Mucosa of descending colon (tissue), 3 donors: ENCODE results near the gene CRABP1. TPM values are rescaled to one million over a fixed set of nuclear protein-coding genes. Genes with fewer than 3 reads are reported as not detected.

Experiments used
- ATAC-seq: fragments of 200-7000 bp; cut with Tn5 transposase; one replicate; pipeline ENCODE4 v1.9.1; 2020; ENCODE audit warnings: mild to moderate bottlenecking, moderate library complexity
- DNase-seq, 3 donors: peaks; one replicate each; pipeline ENCODE4 v3.0.0-alpha.2; 2020
- H3K36me3 ChIP-seq: fragments of 200-600 bp; one replicate; pipeline ENCODE4 v1.8.0; 2021; ENCODE audit warnings: low read depth, mild to moderate bottlenecking
- H3K4me1 ChIP-seq: fragments of 200-600 bp; one replicate; pipeline ENCODE4 v1.8.0; 2021; ENCODE audit warnings: low read depth, mild to moderate bottlenecking
- H3K4me3 ChIP-seq: fragments of 200-600 bp; one replicate; pipeline ENCODE4 v1.8.0; 2021; ENCODE audit warnings: mild to moderate bottlenecking
- H3K9me3 ChIP-seq: fragments of 200-600 bp; one replicate; pipeline ENCODE4 v1.8.0; 2021; ENCODE audit warnings: mild to moderate bottlenecking
- intact Hi-C, 2 donors: fragments of 100-400 bp; cut with DNase I in 1 of 2; cut with micrococcal nuclease in 1 of 2; formaldehyde crosslinking; loops; one replicate each; pipeline versions ENCODE4 v1.11.0 to v1.11.1; 2022; cut with DNase I, micrococcal nuclease
- total RNA-seq, 3 donors: library from RNA; stranded (reverse); fragmentation: NEBNext Ultra II Directional in 2 of 3; extraction: Animal tissue kit (Norgen Biotek cat#: 25700) in 2 of 3; gene quantifications; one replicate each; pipeline versions ENCODE4 v1.2.1 to v1.2.4, GENCODE V29; 2021 to 2023
- TF ChIP-seq, protein P1 (sequence below): fragments of 200-600 bp; IDR thresholded peaks from one replicate; pipeline ENCODE4 v1.8.0; 2022; ENCODE audit warnings: antibody characterized with exemption, mild to moderate bottlenecking
- donor health status: DM: no; HTN: no; CAD: no; lungs with moderate emphysema.
- donor health status: DM: no; HTN: no; CAD: no.
- donor health status: DM: no; HTN: yes; CAD: no.

CRABP1 gene
- total RNA-seq, 3 donors from 2014 or later: 0.67 to 6.2 (median 2.4) TPM

DNA sequence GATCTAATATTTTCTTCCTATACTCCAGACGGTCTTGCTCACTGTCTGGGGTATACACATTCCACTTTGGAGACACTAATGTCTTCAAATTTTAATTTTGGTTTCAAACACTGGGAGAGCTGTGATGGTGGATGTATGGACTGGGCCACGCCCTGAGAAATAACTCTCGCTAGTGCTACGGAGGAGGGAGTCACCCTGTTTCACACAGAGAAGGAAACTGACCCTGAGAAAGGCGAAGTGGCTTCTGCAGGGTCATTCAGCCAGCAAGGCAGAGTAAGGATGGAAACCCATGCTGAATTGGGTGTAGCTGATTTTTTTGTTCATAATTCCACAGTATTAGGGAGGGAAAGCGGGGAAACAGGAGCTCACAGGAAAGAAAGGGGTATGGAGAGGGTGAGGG is 32.2 kb upstream of the CRABP1 start:
- no peak overlapping the region for H3K4me3 ChIP-seq
- ATAC-seq (peak; percentile 21), DNase-seq (no peak)
- peaks cover 4% of the 10 kb centered on the region for H3K4me1 ChIP-seq
- intact Hi-C loops: loop anchor here (5.0 to 10.0 kb wide), 2 partner anchors 114 to 177 kb away; no protein-coding TSS in a partner anchor
- TF ChIP-seq, protein P1, sequence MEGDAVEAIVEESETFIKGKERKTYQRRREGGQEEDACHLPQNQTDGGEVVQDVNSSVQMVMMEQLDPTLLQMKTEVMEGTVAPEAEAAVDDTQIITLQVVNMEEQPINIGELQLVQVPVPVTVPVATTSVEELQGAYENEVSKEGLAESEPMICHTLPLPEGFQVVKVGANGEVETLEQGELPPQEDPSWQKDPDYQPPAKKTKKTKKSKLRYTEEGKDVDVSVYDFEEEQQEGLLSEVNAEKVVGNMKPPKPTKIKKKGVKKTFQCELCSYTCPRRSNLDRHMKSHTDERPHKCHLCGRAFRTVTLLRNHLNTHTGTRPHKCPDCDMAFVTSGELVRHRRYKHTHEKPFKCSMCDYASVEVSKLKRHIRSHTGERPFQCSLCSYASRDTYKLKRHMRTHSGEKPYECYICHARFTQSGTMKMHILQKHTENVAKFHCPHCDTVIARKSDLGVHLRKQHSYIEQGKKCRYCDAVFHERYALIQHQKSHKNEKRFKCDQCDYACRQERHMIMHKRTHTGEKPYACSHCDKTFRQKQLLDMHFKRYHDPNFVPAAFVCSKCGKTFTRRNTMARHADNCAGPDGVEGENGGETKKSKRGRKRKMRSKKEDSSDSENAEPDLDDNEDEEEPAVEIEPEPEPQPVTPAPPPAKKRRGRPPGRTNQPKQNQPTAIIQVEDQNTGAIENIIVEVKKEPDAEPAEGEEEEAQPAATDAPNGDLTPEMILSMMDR: no peak
- no peaks in the 10 kb centered on the region for H3K36me3 ChIP-seq
- no peaks in the 10 kb centered on the region for H3K9me3 ChIP-seq

DNA sequence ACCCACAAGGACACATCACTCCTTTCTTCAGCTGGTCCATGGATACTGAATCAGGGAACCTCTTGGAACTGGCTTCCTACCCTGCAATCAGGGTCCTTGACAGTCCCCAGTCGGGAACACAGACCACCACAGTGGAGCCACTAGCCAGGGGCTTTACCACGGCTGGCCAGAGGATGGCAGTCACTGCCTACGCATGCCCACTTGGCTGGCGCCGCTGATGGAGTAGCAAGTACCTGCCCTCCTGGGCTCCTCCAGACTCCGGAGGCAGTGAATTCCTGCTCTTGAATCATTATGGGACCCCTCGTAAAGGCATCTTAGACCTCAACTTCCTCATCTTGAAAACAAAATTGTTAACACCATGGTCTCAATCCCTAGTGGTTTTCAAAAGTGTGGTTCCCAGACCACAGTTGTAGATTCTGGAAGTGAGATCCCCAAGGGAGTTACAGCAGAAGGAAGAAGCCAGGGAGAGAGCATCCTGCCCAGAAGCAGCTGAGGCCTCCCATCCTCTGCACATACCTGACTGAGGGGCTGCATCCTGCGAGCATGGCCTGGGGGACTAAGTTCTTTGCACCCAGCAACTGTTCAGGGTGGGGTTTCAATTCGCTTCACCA is 31.6 kb upstream of the CRABP1 start:
- H3K36me3 ChIP-seq: no peaks in the 10 kb centered on the region
- peaks cover 4% of the 10 kb centered on the region for H3K4me1 ChIP-seq
- intact Hi-C loops: loop anchor here (5.0 to 10.0 kb wide), 2 partner anchors 114 to 176 kb away; no protein-coding TSS in a partner anchor
- H3K4me3 ChIP-seq: no peak overlapping the region
- TF ChIP-seq, protein P1: peak; percentile 60
- ATAC-seq (peak; percentile 91), DNase-seq (peak in 2 of 3 donors; percentile 83 to 84)
- no peaks in the 10 kb centered on the region for H3K9me3 ChIP-seq

DNA sequence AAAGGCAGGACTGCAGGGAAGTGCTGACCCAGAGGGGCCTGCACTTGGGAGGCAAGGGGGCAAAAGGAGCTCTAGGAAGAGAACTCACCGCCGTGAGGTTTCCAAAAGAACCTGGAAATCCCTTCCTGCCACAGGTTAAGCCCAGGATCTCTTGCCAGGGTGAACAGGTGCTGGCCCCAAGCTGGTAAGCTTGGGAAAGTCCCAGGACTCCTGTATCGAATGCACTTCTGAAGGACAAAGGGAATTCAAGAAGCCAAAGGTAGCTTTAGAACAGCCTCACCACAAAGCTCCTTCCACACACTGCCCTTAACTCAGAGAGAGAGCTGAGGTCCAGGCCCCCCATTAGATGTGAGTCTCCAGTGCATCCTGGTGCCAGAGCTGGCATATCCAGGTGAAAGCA is 28.9 kb upstream of the CRABP1 start:
- Histone ChIP-seq H3K4me3 (no peak overlapping the region), H3K4me1 (peaks cover 13% of the 10 kb centered on the region), H3K9me3 (no peaks in the 10 kb centered on the region), H3K36me3 (no peaks in the 10 kb centered on the region)
- intact Hi-C loops: no loop called here
- TF ChIP-seq, protein P1: no peak
- DNase-seq: no peak
- ATAC-seq: no peak

DNA sequence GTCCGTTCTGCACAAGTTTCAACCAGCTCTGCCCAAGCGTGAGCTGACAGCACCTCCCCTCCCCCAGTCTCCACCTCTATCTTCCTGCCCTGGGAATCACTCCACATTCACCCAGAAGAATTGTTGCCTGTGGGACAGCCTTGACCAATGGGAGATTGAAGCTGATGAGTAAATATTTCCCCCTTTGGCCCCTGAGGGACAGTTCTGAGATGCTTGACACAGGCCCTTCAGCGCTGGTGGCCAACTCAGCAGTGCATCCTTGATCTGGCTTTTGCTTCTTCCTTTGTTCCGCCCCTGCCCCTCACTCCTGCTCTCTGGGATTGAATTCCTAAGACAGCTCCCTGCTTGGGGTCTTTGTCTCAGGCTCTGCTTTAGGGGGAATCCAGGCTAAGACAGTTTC is 27.6 kb upstream of the CRABP1 start:
- Histone ChIP-seq H3K4me1 (peaks cover 18% of the 10 kb centered on the region), H3K36me3 (no peaks in the 10 kb centered on the region), H3K9me3 (no peaks in the 10 kb centered on the region), H3K4me3 (no peak overlapping the region)
- TF ChIP-seq, protein P1: no peak
- intact Hi-C loops: no loop called here
- DNase-seq (no peak), ATAC-seq (no peak)

DNA sequence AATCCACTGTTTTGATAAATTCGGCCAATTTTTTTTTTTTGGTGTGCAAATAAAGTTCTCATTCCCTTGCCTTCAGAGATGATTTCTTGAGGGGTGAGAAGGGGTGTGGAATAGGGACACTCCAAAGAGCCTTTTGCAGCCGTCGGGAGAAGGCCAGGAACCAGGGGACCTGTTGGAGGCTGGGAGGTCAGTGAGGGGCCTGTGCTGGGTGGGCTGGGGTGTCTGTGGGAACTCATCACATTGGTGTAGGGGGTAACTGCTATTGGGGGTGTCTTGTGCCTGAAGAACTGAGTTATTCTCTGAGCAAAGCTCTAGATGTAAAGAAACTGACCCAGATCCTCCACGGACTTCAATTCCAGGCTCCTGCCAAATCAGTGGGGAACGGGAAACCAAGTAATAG is 27.2 kb upstream of the CRABP1 start:
- no peaks in the 10 kb centered on the region for H3K36me3 ChIP-seq
- ATAC-seq (no peak), DNase-seq (no peak)
- H3K9me3 ChIP-seq: no peaks in the 10 kb centered on the region
- intact Hi-C loops: no loop called here
- peaks cover 18% of the 10 kb centered on the region for H3K4me1 ChIP-seq
- TF ChIP-seq, protein P1: no peak
- no peak overlapping the region for H3K4me3 ChIP-seq
